ENCODE measurements around the gene MYCBPAP.

MYCBPAP gene

GRCh38 chr17:50488880-50489279 lies 19.4 kb upstream of the MYCBPAP start:
- DNase-seq, result no peak

DNA sequence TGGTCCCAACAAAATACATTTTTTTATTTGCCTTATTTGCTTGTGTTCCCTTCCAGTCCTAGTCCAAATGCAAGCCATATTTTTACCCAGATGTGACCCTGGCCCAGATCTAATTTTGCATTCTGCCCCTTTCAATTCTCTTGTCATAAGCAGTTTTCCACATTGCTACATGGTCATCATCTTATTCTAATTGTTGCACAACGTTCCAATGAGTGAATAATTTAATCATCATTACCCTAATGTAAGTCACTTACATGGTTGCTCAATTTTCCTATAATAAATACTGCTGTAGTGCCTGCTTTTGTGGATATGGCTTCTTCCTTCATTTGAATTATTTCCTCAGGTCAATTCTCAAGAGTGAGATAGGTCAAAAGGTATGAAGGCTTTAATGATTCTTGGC lies 16.7 kb upstream of the MYCBPAP start:
- no peak for DNase-seq

GRCh38 chr17:50492214-50492613 lies 16.0 kb upstream of the MYCBPAP start:
- DNase-seq, result no peak

DNA sequence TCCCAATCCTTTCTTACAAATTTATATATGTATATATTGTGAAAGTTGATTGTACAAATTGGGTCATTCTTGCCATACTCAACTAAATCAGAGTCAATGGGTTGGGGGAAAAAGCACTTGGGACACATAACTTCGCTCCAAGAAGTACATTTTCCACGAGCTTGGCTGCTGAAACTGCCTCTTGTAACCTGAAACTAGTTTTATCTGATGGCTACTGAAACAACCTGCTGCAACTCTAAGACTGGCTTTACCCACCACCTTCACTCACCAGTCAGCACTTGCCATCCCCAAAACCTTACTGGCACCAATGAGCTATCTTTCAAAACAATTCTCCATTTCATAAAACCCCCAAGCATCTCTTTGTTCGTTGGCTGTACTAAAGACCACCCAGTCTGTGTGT lies 14.5 kb upstream of the MYCBPAP start:
- DNase-seq, result no peak

- no peak for DNase-seq
Measured at GRCh38 chr17:50495217-50495823, 12.9 kb upstream of the MYCBPAP start.

DNA sequence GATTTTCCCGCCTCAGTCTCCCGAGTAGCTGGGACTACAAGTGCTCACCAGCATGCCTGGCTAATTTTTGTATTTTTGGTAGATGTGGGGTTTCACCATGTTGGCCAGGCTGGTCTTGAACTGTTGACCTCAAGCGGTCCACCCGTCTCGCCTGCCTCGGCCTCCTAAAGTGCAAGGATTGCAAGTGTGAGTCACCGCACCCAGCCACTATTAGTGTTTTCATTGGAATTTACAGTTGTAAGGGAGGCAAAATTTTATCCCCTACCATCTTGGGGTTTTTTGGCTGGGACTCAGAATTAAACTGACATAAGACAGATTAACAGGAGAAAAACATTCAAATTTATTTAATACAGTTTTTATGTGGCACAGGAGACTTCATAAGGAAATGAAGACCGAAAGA lies 12.3 kb upstream of the MYCBPAP start:
- DNase-seq, result no peak

DNA sequence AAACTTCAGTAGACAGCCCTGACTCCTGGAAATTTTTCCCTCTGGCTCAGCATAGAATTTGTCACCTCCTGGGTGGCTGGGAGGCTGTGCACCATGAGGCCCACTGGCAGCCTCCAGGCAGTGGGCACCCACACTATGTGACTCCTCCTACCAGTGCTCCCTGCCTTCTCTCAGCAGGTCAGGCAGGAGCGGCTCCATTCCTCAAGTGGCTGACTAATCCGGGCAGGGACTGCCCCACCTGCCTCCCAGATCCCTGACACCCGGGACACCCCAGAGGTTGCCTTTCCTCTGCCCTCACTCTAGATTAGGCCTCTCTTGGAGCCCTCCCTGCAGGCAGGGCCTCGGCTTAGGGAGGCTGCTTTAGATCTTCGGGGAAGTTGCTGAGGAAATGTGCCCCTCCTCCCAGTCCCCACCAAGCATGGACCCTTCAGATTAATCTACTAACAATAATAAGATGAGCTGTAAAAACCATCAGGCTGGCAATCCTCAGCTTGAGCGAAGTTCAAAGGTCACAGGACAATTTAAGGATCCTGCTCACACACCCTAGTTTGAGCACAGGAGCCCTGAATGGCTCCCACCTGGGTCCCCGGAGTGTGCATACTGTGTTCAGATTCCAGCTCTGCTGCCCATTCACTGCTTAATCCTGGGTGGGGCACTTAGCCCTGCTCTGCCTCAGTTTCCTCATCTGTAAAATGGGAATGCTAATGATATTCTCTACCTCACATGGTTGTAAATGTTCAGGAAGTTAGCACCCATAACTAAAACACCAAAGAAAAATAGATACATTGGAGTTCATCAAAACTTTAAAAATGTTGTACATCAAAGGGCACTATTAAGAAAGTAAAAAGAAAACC lies 10.0 kb upstream of the MYCBPAP start:
- no peak for DNase-seq

- no peak for DNase-seq
Measured at GRCh38 chr17:50499270-50499669, 9.0 kb upstream of the MYCBPAP start.

DNA sequence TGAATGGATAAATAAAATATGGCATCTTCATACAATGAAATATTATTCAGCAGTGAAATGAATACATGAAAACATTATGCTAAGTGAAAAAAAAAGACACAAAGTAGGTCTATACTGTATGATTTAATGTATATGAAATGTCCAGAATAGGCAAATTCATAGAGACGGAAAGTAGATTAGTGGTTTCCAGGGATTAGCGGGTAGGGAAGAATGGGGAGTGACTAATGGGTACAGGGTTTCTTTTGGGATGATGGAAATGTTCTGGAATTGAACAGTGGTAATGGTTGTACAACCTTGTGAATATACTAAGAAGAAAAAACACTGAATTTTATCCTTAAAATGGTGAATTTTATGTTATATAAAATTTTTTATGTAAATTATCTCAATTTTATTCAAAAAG lies 8.5 kb upstream of the MYCBPAP start:
- DNase-seq, result no peak

GRCh38 chr17:50501054-50501453 lies 7.2 kb upstream of the MYCBPAP start:
- peak; percentile 40 for DNase-seq

DNA sequence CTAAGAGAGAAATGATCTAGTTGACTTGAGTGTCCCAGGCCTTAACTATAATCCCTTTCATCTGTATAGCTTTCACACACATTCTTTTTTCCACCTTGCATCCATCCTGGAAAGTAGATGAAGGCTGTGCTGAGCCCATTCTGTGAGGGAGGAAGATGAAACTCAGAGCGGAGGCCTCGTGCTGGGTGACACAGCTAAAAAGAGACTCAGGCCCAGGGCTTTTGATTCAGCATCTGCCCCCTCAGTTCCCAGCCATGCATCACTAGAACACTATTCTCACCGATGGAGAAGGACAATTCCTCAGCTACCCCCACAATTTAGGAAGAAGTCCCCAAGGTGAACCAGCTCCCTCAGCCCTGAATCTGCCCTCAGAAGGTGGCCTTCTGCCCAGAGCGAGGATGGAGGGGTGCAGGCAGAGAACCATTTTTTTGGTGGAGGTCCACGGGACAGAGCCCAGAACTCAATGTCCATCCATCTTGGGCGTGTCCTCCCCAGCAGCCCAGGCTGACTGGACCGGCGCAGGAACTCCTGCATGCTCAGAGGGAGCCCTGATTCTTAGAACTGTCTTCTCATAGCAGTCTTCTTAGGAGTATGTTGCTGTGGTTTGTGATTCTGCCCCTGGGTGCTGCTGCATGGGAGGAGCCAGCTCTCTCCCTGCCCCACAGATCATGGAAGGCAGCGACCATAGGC lies 5.8 kb upstream of the MYCBPAP start:
- no peak for DNase-seq

DNA sequence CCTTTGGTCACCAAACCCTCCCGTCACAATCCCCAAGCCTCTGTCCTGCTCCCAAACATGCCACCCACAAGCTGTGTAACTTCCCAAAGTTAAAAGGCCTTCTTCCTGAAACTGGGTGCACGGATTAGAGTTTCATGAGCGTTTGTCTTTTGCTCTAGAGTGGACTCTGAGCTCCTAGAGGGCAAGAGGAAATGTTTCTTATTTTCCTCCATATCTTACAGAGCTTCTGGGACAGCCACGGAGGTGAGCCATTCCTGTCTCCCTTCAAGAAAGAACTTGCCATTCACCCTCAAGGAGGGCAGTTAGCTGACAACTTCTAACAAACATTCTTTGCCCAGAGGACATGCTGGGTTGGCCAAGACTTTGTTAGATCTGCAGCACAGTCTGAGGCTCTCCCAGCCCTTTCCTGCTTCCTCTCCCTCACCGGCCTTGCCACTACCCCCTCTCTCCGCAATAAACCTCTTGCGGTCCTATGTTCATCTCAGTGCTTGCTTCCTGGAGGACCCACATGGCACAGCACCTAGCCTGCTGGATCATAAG lies 2.6 kb upstream of the MYCBPAP start:
- no peak for DNase-seq

DNA sequence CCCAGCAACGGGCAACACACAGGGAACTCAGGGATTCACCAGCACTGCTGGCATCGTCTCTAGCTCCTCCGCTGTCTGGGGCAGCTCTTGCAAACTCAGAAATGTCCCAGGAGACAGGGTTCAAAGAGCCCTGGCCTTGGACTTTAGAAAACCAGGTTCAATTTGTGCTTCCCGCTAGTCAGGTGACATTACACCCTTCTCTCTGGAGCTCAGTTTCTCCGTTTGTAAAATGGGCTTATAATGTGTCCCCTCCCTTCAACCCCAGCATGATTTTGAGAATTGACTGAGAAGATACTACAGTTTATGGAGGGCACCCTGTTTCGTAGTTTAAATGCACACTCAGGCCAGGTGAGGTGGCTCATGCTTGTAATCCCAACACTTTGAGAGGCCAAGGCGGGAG lies 1.9 kb upstream of the MYCBPAP start:
- DNase-seq, result no peak

DNA sequence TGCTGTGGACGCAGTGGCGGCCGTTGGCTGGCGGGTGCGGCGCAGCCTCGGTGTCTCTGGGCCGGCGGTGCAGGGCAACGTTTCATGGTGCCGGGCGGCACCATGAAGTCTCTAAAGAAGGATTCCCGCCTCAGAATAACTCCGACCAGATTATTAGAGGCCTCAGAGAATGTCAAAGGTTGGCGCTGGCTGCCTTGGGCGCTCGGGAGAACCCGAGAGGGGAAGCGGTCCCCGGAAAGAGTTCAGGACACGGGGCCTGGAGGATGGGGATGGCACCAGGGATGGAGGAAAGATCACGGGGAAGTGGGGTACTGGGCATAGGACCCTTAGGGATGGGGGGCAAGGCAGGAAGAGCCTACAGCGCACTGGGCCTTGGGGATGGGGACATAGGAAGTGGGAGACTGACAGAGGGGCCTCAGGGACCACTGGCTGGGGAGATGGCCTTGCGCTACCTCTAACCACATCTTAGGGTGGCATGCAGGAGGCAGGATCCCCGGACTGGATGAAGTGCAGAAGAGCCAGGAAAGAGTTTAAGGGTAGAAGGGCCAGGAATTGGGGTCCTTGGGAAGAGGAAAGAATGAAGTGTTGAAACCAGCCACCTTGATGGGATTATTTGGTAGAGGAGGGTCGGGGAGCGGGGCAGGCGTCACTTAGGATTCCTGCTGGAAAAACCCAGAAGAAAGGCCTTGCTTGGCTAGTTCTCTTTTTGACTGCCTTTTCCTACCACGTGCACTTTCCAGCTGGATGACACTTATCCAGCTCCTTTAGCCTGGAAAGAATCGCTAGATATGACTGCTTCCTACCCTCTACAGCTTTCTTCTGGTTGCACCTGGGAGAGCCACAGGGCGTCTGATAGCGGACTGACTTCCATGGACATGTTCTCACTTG lies 578 bp downstream of the MYCBPAP start:
- no peak for DNase-seq

DNA sequence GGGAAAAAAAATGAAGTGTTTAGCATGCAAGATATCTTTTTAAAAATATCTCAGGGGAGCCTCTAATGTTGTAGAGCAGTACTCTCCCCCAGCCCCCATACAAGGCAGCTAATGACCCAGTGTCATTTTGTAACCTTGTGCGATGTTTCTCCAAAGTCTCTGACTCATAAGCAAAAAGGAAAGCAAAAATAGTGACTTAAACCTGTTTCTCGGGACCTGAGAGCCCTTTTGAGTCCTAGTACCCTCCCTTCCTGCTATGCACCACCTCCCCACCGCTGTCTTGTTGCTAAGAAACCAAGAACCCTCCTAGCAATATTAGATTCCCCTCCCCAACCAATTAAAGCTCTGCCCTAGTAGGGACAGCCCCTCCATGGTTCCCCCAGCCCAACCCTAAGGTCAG lies 2.8 kb downstream of the MYCBPAP start:
- peak; percentile 66 for DNase-seq

DNA sequence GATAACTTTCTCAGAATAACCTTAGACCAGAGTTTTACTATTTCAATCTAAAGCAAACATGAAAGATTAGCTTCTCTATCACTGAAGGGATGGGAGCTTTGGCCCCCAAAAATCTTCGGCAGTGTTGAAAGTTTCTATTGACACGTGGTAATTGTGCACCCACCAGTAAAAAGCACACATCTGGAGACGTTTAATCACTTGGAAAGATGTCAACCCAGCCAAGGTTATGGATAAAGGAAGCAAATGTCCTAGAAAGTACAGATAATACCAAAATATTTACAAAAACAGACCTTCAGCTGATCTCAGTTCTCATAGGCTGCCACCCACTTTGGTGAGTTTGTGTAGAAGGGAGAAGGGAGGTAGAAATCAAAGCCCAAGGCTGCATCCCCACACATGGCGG lies 5.3 kb downstream of the MYCBPAP start:
- DNase-seq, result no peak

DNA sequence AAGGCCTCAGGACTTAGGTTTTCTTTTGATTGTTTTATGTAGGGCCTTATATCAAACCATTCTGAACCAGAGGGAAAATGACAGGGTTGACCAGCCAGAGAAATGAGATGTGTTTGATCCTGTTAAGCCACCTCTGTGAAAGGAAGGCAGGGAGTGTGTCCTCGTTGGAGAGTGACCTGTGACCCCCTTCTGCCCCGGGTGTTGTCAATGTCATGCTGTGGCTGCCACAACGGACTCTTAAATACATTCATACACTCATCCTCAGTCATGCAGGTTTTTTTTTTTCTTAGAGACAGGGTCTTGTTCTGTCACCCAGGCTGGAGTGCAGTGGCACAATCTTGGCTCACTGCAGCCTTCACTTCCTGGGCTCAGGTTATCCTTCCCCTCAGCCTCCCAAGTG lies 6.1 kb downstream of the MYCBPAP start:
- no peak for DNase-seq

GRCh38 chr17:50514936-50515702 lies 6.9 kb downstream of the MYCBPAP start:
- DNase-seq, result no peak

DNA sequence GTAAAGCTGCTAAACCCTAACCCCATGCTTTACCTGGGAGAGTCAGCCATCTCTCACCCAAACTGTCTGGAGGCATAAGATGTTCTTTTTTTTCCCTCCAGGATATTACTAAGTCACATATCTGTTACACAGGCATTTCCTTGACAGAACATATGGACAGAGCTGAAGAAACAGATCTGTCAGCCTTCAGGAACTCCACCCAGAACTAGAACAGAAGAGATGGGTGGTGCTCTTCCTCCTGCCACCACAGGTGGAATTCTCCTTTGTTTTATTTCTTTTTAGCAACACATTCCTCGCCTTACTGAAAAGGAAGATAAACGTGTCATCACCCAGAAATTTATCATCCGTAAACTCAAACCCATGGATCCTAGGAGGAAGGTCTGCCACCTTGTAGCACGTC lies 8.8 kb downstream of the MYCBPAP start:
- no peak for DNase-seq

- no peak for DNase-seq
Measured at GRCh38 chr17:50517504-50518383, 9.5 kb downstream of the MYCBPAP start.

Measured in activated naive CD4-positive, alpha-beta T cell treated with Interleukin-2 at 50 U/mL for 16 hours (primary cell).